CD4-positive, alpha-beta T cell treated with Interleukin-17A for 4 hours (primary cell): ENCODE data around the gene NDST1.
A peak's percentile ranks its signal among the peaks of the same experiment; 100 is the strongest.
"Not testable (repeated sequence)": the region's sequence is repeated elsewhere in the genome, so short reads cannot be mapped to it uniquely, and the experiment has no call there.

Experiments used
- DNase-seq: peaks from one replicate; pipeline ENCODE4 v3.0.0-alpha.2; 2020; ENCODE audit warnings: mixed read lengths

The NDST1 gene

DNA sequence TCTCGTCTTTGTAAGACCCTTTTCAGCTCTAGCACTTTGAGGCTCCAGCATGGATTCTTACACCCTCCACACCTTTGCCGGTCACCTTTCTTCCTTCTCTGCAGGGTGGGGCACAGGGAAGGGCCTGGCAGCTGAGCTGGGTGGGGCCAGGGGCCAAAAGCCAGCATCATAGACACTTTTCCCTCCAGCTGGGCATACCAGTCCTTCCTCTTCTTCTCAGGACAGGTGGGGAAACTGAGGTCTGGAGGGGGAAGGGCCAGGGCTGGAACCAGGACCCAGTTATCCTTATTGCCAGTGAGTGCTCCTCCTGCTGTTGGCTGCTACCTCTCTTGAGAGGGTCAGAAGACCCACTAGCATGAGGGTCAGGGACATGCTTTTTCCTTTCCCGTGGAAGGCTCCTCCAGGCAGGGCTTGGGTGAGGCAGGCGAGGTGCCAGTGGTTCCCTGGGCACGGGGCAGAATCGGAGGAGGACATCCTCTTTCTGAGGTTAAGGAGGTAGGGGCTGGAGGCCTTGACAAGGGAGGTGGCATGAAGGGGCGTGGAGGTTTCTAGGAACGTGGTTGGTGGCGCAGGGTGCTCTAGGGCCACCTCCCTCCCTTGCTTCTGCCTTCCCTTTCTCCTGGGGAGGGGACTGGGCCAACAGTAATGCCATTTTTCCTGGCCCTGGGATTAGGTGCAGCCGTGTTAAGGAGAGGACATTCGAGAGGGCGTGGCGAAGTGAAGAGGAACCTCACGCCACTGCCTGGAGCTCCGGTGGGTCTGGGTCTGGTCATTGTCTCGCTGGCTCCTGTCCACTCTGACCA is at the start of gene NDST1:
TSS of gene NDST1 (plus strand) at position 658 of the 803 bp plus-strand sequence. CDS start 13,124 bp downstream, outside the sequence.
- DNase-seq, result no peak

DNA sequence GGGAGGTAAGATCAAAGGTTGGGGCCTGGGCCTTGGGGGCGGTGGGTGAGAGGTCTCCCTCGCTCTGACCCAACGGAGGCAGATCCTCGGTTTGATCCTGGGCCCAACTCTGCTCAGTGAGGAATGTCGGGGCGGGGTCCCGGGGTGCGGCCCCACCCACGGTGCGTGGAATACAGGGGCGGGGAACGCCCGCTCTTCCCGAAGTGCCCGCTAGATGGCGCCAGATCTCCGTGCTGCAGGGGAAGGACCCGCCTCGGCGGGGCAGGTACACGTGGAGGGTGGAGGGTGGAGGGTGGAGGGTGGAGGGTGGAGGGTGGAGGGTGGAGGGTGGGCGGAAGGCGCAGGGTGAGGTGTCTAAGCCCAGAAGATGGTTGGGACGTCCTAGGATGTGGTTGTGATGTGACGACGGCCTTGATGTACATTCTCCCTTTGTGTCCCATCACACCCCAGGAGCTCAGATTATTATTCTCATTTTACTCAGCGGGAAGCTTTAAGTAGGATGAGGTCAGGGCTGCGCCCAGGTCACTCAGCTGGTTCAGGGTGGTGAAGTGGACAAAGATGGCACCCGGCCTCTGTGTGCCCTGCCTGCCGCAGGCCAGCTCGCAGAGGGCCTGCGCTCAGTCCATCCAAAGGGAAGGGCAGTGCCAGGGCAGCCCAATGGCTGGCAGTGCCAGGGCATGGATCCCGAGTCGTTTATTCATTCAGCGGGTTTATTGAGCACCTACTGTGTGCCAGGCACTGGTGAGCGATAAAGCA is 49.0 kb upstream of the NDST1 start:
- DNase-seq, result peak; percentile 90

DNA sequence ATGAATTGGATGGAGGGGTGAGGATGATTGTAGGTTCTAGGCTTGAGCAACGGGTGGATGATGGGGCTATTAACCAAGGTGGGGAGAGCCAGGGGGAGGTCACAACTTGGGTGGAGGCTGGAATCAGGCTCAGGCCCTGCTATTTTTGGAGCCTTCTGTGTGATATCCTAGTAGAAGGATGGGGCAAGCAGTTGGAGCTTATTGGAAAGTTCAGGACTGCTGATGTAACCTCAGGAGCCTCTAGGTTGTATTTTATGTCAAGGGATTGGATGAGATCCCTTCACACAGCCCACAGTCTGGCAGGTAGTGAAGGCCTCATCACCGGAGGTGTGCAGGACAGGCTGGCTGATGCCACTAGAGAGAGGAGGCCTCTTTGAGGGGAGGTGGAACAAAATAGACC is 47.1 kb upstream of the NDST1 start:
- no peak for DNase-seq

DNA sequence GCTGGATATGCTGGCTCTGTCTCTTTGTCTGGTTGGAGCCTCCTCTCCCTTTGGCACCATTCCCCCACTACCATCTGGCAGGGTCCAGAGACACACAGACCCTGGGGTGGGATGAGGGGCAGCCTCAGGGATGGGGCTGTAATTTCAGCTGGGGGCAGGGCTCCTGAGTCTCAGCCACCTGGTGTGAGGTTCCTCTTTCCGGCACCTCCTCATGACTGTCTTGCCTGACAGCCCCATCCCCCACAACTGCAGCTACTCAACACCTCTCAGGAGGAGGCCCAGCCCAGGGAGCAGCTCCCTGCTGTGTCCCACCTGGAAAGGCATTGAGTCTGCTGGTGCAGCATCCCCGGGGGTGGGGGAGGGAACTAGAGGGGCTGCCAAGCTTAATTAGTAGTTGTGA is 46.7 kb upstream of the NDST1 start:
- peak; percentile 52 for DNase-seq

DNA sequence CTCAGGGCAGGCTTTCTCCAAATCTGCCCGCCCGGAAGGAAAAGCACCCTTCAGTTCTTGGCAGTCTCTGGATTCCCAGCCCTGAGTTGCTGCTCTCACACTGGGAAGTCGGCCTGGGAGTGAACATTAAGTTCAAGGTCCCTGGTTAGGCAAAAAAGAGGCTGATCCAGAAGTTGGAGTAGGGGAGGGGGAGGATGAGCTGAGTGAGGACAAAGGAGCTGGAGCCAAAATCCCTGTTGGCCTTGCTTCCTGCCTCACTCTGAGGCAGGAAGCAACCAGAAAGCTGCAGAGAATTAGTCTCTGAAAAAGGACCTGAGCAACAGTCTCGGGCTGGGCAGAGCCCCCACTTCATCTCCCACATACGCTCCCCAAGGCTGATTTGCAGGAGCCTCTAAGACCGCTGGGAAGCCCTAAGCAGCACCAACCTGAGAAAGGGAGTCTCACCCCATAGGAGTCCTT is 43.3 kb upstream of the NDST1 start:
- DNase-seq, result no peak

DNA sequence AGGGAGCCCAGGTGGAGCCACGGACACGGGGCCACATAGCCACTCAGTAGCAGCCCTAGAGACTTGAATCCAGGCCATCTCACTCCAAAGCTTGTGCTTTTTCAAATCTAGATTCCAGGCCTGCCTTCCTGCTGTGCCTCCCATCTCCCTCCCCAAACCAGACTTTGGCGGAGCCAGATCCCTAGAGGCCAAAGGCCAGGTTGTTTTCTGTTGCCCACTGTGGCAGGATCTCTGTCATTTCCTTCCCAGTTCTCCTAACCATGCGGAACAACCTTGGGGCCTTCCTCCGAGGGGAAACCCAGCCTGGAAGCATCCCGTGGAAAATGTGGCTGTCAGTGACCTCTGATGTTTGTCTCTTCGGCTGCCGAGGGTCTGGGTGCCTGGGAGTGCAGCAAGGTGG is 42.0 kb upstream of the NDST1 start:
- no peak for DNase-seq

DNA sequence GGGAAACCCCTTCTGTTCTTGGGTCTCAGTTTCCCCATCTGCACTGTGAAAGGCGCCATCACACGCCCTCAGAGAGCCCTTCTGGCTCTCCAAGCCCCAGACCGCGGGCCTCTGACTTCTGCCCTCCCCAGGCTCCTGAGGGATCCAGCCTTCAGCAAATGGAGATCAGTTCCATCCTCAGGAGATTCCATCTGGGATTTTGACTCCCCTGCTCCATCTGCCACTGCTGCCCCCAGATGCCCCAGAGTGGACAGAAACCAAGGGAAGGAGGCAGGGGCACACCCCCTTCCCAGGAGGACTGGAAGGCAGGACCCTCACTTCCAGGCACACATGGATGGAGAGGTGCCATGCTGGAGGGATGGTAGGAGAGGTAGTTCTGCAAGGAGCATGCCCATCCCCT is 39.7 kb upstream of the NDST1 start:
- no peak for DNase-seq

DNA sequence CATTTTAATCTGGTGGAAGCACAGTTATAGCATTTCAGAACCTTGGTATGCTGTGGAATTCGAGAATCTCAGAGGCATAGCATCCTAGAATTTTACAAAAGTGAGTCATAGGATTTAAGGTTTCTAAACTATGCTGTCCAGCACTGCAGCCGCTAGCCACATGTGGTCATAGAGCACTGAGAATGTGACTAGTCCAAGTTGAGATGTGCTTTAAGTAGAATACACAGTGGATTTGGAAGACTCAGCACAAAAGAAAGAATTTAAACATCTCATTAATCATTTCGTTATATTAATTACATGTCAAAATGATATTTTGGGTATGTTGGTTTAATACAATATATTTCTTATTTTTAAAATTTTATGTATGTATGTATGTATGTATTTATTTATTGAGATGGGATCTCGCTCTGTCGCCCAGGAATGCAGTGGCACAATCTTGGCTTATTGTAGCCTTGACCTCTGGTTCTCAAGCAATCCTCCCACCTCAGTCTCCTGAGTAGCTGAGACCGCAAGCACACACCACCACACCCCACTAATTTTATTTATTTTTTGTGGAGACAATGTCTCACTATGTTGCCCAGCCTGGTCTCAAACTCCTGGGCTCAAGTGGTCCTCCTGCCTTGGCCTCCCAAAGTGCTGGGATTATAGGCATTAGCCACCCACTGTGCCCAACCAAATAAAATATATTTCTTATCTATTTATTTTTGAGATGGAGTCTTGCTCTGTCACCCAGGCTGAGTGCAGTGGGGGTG is 38.0 kb upstream of the NDST1 start:
- no peak for DNase-seq

DNA sequence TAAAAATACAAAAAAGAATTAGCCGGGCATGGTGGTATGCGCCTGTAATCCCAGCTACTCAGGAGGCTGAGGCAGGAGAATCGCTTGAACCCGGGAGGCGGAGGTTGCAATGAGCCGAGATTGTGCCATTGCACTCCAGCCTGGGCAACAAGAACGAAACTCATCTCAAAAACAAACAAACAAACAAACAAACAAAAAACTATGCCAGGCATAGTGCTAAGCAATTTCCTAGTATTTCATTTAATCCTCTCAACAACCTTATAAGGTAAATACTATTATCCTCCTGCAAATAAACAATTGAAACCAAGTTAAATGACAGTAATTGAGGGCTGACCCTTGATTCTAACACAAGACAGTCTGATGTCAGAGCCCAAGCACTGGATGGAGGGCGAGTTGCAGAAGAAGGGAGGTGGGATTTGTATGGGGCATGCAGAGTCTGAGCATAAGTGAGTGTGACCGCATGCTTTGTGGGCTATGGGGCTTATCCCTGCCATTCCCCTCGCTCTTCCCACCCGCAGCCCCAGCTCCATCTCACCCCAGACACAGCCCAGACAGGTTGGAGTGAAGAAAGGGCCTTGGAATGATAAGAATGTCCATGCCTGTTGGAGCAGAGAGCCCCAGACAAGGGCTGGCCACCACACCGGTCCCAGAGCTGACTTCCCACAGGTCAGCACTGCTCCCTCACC is 34.1 kb upstream of the NDST1 start:
- no peak for DNase-seq

DNA sequence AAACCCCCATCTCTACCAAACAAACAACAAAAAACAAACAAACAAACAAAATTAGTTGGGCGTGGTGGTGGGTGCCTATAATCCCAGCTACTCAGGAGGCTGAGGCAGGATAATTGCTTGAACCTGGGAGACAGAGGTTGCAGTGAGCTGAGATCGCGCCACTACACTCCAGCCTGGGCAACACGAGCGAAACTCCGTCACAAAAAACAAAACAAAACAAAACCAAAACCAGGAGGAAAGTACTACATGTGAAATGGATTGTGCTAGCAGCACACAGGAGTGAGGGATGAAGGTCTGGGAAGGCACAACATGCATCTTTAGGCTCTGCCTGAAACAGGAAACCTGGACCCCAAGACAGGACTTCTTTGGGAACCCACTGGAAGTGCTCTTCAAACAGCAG is 31.4 kb upstream of the NDST1 start:
- not testable (repeated sequence) for DNase-seq

DNA sequence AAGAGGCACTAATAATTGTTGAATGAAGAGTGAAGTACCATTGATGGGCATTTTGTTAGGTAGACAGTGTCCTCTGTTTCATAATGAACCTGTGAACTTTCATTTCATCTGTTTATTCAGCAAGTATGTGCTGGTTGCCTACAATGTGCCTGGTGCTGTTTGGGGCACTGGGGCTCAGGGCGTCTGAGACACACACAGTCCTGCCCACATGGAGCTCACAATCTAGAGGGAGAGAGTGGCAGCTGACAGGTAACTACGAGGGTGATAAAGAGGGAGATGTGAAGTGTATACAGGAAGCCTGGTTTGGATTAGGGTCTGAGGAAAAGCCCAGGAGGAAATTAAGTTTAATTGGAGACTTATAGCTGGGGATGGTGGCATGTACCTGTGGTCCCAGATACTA is 28.5 kb upstream of the NDST1 start:
- no peak for DNase-seq

DNA sequence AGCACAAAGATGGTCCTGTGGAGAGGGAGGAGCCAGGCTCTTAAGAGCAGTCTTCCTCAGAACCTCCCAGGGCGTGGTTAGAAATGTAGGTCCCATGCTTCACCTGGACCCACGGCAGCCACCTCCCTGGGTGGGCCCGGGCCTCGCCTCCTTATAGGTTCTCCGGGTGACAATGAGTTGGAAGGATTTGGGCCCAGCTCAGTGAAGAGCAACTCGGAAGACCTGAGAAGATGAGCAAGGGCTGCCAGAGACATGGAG is 26.3 kb upstream of the NDST1 start:
- DNase-seq, result no peak

DNA sequence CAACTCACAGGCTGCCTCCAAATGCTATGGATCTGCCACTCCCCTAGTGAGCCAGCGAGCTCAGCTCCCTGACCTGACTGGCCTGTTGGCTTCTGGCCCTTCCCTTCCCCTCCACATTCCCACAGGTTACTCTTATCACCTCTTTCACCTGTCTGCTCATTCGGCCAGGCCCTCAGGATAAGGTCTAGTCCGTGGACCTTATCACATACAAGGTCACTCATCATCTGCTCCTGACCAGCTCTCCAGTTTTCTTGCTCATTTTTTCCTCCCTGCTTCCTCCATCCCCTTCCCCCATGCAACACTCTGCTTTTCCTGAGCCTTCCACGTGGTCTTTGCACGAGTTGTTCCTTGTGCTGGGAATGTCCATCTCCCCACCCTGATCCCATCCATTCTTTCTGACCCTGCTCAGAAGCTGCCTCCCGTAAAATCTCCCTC is 25.9 kb upstream of the NDST1 start:
- DNase-seq, result no peak

DNA sequence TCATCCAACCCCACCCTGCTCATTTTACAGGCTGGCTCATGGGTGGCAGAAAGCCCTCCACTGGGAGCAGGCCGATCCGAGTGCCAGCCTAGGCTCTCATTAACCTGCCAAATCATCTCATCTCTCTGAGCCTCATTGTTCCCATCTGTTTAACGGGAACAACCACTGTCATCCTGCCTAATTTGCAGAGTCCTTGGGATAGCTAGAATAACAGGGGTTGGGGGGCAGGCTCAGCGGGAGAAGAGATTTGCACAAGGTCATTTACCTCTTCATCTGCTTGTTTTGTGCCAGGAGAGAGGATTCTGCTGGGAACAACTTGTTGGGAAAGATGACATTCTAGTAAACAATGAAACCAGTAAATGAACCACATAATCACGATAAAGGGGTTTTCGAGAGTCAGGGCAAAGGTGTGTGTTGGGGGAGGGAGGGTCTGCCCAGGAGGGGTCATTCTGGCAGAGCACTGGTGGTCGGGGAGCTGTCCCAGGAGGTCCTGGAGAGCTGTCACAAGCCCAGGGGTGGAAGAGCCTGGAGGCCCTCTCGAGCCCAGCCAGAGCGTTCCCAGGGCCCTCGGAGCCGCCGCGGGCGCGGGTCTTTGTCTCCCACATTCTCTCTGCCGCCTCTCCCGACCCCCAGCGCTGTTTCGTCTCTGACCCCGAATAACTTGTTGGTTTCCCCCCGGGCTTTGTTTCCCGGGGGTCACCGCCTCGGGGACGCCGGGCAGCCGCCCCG is 22.8 kb upstream of the NDST1 start:
- no peak for DNase-seq

DNA sequence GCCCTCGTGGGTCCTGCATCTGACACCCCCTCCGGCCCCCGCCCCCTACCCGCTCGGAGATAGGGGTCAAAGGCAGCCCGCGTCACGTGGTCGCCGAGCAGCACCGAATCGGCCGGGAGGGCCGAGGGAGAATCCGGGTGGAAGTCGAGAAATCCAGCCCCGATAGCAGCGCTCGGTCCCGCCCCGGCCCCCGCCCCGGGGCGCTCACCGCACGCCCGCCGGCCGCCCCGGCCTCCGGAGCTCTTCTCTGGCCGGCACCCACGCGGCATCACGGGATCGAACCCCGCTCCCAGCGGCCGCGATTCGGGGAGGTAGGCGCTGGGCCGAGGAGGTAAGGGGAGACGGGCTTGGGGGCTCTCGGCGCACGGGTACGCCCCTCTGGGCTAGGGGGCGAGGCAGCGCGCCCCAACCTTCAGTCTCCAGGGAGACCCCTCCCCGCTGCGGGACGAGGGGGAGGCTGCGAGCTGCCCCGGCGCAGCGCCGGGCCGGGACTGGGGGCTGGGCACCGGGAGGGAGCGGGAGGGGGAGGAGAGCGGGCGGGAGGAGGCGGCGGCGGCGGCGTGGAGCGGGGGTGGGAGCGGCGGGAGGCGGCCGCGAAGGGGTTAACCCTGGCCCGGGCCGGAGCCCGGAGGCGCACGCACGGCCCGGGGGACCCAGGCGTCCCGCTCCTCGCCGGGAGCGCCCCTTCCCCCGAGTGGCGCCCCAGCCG is 22.1 kb upstream of the NDST1 start:
- DNase-seq, result peak; percentile 47

DNA sequence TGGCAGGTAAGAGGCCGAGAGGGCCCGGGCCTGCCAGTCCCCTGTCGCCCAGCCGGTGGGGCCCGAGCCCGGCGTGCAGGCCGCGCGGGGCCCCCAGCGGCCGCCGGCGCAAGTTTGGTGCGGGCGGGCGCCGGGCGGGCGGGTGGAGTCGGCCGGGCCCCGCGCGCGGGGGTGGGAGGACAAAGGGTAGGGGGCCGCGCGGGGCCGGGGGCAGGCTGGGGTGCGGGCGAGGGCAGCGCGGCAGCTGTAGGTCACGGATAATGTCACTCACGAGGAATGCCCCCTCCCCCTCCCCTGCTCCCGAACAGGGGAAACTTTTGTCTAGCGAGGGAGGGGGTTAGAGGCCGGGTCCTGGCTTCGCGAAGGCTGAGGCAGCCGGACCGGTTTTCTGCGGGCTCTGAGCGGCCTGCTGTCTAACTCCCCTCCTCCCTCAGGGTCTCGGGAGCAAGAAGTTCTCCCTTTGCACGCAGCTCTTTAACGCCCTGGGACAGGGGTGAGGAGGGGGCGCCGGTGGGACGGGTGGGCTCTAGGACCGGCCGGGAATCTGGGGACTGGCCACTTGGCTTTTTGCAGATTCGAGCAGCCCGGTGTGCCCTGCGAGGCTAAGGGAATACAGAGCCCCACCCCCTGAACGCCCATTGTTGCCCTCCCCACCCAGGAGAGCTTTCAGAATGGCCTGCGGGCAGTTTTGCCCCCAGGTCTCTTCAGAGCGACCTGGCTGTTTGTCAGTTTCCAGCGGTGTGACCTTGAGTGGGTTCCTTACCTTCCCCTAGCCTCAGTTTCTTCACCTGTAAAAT is 21.3 kb upstream of the NDST1 start:
- peak; percentile 52 for DNase-seq

DNA sequence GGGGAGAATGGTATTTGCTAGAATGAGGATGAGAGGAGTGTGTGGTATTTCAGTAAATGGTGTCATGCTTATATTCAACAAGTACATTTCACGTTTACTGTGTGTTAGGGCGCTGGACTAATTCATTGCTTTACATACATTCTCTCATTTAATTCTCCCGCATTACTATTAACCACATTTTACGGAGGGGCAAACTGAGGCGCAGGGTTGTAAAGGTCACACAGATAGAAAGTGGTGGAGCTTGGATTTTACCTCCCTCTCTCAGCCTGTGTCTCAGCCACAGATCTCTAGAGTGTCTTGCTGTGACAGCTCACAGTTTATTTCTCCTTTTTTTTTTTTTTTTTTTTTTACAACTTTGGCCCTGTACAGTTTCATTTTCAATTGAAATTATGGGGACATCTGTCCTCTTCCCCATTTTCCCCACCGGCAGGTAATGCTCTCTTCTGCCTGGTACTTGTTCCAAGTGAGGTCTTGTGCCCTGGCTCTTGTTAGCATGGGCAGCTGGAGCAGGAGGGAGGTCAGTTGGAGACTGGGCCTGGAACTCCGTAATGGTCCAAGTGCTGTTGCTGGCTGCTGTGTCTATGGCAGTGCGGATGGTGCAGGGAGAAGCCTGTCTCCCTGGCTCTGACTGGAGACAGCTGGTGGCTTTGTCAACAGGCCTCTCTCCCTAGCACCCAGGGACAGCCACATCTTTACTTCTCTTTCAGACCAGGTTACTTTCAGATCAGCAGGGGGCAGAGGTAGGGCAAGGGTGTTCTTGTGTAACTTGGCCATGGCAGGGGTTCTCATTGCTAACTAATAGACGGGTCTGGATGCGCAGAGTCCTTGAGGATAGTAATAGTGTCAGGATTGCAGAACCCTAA is 20.5 kb upstream of the NDST1 start:
- no peak for DNase-seq

DNA sequence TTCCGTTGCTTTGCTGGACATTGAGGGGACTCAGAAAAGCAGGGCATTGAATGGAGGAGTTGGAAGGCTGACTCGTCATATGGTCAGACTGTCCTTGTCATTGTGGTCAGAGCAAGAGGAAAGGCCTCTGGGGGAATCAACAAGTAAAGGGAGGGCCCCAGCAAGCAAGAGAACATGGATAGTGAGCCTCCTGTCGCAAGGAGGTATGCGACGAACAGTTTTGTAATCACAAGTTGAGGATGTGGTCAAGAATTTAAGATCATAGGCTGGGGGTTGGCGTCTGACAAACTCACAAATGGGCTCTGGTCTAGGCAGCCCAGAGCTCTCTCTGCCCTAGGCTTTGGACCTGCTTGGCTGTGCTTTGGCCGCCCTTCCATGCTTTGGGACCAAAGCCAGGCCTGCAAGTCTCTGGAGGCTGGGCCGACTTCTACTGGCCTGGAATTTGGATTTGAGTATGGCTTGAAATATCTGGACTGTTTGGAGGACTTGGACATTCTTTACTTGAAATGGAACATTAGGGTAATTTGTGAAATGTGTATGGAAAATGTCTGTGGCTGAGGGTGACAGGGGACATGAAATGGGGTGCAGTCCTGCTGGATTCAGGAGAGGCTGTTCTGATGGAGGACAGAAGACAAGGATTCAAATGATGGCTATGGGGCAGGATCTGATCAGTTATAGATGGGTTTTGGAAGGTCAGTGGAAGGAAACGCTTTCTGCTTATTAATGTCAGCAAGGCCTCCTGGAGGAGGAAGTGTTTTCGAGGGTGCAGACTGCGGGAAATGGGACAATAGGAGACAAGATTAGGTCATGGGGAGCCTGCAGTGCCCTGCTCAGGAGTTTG is 19.2 kb upstream of the NDST1 start:
- DNase-seq, result no peak
